Measurements from ENCODE around the gene MASP1.

DNA sequence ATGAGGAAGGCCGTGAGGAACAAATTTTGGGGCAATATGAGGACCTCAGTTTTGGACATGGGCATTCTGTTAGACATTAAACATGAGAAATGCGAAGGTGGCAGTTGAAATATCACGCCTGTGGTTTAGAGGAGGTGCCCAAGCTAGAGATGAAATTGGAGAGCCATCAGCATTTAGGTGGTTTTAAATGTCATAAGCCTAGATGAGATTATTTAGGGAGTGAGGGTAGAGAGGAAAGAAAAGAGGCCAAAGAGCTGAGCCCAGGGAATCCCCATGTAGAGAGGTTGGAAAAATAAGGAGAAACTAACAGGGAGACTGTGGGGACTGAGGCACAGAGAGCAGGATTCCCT is 79.4 kb downstream of the MASP1 start:
- TF ChIP-seq, protein P1, sequence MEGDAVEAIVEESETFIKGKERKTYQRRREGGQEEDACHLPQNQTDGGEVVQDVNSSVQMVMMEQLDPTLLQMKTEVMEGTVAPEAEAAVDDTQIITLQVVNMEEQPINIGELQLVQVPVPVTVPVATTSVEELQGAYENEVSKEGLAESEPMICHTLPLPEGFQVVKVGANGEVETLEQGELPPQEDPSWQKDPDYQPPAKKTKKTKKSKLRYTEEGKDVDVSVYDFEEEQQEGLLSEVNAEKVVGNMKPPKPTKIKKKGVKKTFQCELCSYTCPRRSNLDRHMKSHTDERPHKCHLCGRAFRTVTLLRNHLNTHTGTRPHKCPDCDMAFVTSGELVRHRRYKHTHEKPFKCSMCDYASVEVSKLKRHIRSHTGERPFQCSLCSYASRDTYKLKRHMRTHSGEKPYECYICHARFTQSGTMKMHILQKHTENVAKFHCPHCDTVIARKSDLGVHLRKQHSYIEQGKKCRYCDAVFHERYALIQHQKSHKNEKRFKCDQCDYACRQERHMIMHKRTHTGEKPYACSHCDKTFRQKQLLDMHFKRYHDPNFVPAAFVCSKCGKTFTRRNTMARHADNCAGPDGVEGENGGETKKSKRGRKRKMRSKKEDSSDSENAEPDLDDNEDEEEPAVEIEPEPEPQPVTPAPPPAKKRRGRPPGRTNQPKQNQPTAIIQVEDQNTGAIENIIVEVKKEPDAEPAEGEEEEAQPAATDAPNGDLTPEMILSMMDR (IDR thresholded peaks at IDR 0.05 in 2 of 3, conservative IDR thresholded peaks at IDR 0.05 in 1 of 3; ENCODE audit: borderline replicate concordance in 1 of 3, insufficient read depth in 1 of 3, low read depth in 2 of 3, low read length in 2 of 3), result no peak
- TF ChIP-seq ZNF274 (IDR thresholded peaks at IDR 0.05; ENCODE audit: low read depth, low read length) (no peak), POLR2A (IDR thresholded peaks at IDR 0.05; ENCODE audit: borderline replicate concordance, extremely low read depth, insufficient read depth, insufficient read length) (no peak), JUND (IDR thresholded peaks at IDR 0.05) (no peak), FOSL1 (IDR thresholded peaks at IDR 0.05; ENCODE audit: low read depth) (no peak), EGR1 (IDR thresholded peaks at IDR 0.05; ENCODE audit: low read depth) (no peak), EZH2 (IDR thresholded peaks at IDR 0.05) (no peak), POLR2AphosphoS5 (IDR thresholded peaks at IDR 0.05; ENCODE audit: low read depth, low read length) (no peak), TCF7L2 (IDR thresholded peaks at IDR 0.05; ENCODE audit: borderline replicate concordance, extremely low read depth, insufficient read depth, insufficient read length) (no peak)
